ENCODE results near the gene C5AR1.
"Not testable (repeated sequence)": the region's sequence is repeated elsewhere in the genome, so short reads cannot be mapped to it uniquely, and the experiment has no call there.

C5AR1 gene

GRCh38 chr19:47284324-47284899, 25.2 kb upstream of the C5AR1 start:
- no peak for DNase-seq (ENCODE audit: low read depth in 2 of 2)

DNA sequence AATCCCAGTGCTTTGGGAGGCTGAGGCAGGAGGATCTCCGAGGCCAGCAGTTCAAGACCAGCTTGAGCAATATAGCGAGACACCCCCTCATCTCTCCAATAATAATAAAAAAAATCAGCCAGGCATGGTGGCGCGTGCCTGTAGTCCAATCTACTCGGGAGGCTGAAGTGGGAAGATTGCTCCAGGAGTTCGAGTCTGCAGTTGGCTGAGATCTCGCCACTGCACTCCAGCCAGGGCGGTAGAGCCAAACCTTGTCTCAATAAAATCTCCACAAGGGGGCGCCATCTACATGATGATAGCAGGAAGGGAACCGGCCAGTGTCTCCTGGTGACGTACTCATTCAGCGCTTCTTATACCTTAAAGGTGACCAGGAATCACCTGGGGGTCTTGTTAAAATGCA, 13.6 kb upstream of the C5AR1 start:
- DNase-seq (ENCODE audit: low read depth in 2 of 2) = peak; percentile 57 to 62

GRCh38 chr19:47300867-47301266, 8.8 kb upstream of the C5AR1 start:
- not testable (repeated sequence) for DNase-seq (ENCODE audit: low read depth in 2 of 2)

DNA sequence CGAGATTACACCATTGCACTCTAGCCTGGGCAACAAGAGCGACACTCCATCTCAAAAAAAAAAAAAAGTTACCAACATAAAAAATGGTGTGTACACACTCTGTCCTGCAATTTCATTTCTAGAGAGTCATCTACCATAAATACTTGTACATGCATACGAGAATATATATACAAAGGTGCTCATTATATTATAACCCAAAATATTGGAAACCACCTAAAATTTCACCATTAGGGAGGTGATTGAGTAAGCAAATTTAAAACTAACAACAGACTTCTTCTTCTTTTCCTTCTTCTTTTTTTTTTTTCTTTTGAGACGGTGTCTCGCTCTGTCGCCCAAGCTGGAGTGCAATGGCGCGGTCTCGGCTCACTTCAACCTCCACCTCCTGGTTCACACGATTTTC, 7.4 kb upstream of the C5AR1 start:
- no peak for DNase-seq (ENCODE audit: low read depth in 2 of 2)

- DNase-seq (ENCODE audit: low read depth in 2 of 2) = no peak
Measured at GRCh38 chr19:47303966-47304365, 5.7 kb upstream of the C5AR1 start.

DNA sequence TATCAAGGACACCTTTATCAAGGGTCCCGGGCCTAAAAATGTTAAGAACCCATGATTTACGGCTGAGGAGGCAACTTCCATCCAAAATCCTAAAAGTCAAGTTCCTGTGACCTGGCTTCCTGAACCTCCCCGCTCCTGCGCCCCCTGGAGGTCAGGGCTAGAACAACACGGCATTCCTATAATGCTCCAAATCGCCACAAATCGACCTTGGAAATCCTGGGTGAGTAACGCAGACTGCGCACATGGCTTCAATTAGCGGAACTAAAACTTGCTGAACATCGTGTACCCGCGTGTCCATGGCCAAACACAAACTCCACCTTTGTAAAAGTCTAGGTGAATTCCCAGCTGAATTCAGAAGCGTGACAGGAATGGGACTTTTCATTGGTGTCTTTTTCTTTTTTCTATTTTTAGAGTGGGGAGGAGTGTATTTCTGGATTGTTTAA, 4.3 kb upstream of the C5AR1 start:
- DNase-seq (ENCODE audit: low read depth in 2 of 2) = peak; percentile 25 to 34

DNA sequence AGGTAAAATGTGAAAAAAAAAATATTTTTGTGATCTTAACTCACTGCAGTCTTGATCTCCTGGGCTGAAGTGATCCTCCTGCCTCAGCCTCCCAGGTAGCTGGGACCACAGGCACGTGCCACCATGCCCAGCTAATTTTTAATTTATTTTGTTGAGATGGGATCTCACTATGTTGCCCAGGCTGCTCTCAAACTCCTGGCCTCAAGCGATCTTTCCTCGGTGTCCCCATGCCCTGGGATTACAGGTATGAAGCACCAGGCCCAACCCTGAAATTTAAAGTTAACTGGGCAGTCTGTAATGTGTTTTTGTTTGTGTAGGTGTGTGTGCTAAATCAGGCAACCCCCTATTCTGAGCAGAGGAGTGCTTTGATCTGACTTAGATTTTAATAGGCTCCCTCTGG, 3.4 kb upstream of the C5AR1 start:
- DNase-seq (ENCODE audit: low read depth in 2 of 2) = no peak

DNA sequence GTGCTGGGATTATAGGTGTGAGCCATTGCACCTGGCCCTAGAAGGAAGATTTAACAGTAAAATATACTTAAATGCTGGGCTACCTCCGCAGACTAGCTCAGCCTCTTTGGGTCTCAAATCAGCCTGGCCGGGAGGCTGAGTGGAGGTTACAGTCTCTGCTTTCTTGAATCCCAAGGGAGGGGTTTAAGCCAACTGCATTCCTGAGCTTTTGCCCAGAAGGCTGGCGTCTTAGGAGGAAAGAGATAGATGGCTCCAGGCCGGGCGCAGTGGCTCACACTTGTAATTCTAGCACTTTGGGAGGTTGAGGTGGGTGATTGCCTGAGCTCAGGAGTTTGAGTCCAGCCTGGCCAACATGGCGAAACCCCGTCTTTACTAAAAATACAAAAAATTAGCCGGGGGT, 623 bp upstream of the C5AR1 start:
- DNase-seq (ENCODE audit: low read depth in 2 of 2) = no peak

GRCh38 chr19:47310323-47310722, 662 bp downstream of the C5AR1 start:
- no peak for DNase-seq (ENCODE audit: low read depth in 2 of 2)

- no peak for DNase-seq (ENCODE audit: low read depth in 2 of 2)
Measured at GRCh38 chr19:47310819-47311218, 1.2 kb downstream of the C5AR1 start.

DNA sequence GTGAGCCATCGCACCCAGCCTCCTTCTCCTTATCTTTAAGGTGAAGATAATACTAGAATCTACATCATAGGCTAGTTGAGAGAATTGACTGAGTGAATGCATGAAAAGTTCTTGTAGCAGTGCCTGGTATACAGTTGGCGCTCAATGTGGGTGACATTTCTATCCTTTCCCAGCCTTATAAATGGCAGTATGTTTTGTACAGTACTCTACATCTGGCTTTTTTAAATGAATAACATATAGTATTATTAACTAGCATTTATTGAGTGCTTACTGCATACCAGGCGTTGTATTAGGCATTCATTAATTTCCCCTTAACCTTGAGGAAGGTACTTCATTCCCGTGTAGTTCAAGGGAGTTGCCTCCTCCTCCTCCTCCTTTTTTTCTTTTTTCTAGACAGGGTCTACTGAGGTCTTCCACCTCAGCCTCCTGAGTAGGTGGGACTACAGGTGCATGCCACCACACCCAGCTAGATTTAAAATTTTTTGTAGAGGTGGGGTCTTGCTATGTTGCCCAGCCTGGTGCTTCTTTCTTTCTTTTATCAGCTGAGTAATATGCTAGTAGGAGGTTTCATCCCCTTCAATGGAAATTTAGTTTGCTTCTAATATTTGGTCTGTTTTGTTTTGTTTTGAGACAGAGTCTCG, 2.8 kb downstream of the C5AR1 start:
- no peak for DNase-seq (ENCODE audit: low read depth in 2 of 2)

DNA sequence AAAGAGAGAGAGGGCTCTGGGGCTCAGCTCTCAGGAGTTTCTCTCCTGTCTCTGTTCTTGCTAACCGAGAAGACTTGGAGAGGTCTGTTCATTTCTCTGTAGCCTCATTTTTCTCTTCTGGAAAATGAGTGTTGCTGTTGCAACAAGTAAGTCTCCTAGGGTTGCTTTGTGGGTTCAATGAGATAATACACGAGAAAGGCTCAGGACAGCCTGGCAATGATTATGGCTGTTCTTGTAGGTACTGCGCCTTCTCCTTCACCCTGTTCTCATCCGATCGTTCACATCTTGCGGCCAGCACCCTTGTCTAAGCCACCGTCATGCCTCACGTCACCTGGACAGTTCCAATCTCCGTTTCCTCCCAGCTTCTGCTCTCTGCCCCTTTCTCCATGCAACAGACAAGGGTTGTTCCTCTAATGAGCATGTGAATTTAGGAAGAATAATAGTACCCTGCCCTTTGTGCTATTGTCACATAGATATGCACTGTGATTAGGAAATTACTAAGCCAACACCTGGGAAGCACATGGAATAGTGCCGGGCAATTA, 4.2 kb downstream of the C5AR1 start:
- DNase-seq (ENCODE audit: low read depth in 2 of 2) = no peak

DNA sequence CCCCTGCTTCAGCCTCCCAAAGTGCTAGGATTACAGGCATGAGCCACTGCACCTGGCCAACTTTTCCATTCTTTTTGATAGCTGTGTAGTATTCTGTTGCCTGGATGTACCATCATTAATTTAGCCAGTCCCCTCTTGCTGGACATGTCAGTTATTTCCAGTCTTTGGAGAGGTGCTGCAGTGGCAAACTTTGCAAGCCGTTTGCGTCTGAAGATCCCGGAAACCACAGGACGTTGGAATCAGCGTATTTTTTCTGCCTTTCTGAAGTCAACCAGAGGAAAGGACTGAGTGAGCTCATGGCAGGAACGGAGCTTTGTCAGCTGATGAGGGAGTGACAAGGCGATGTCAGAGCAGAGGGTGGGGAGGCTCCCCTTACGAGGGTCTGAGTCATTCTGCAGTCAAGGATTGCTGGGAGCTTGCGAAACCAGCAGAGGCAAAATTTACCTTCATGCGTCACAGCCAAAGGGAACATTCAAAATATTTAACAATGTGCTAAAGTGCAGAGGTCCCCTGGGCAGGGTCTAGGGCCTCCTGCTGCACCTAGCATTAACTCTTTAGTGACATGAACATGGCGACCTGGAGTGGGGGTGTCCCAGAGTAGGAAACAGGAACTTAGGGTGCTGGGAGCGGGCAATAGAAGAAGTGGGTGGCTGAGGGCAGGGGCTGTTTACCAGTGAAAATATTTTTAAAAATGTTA, 5.6 kb downstream of the C5AR1 start:
- peak in 1 of 2 donors; percentile 17 for DNase-seq (ENCODE audit: low read depth in 2 of 2)

DNA sequence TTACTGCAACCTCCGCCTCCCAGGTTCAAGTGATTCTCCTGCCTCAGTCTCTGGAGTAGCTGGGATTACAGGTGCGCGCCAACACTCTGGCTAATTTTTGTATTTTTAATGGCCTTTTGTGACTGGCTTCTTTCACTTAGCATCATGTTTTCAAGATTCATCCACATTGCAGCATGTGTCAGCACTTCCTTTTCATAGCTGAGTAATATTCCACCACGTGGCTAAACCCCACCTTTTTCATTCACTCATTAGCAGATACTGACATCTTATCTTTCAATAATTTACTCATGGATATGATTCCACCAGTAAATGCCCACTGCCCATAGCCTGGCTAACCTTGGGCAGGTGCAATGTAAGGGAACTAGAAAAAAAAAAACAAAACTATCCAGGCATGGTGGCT, 6.9 kb downstream of the C5AR1 start:
- no peak for DNase-seq (ENCODE audit: low read depth in 2 of 2)

GRCh38 chr19:47319923-47320871, 10.5 kb downstream of the C5AR1 start:
- DNase-seq (ENCODE audit: low read depth in 2 of 2) = no peak

DNA sequence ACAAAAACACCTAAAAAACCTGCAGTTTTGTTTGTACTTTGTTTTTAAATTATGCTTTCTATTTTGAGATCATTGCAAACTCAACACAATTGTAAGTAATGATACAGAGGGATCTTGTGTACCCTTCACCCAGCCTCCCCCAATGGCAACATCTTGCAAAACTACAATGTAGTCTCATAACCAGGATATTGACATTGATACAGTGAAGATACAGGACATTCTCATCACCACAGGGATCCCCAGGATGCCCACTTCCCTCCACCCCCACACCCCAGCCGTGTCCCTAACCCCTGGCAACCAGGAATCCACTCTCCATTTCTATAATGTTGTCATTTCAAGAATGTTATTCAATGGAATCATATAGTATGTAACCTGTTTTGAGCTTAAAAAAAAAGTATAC, 12.0 kb downstream of the C5AR1 start:
- DNase-seq (ENCODE audit: low read depth in 2 of 2) = no peak

GRCh38 chr19:47322058-47322457, 12.4 kb downstream of the C5AR1 start:
- no peak for DNase-seq (ENCODE audit: low read depth in 2 of 2)

- no peak for DNase-seq (ENCODE audit: low read depth in 2 of 2)
Measured at GRCh38 chr19:47323409-47323808, 13.7 kb downstream of the C5AR1 start.

- DNase-seq (ENCODE audit: low read depth in 2 of 2) = no peak
Measured at GRCh38 chr19:47323872-47324271, 14.2 kb downstream of the C5AR1 start.

GRCh38 chr19:47324502-47324901, 14.8 kb downstream of the C5AR1 start:
- DNase-seq (ENCODE audit: low read depth in 2 of 2) = no peak

DNA sequence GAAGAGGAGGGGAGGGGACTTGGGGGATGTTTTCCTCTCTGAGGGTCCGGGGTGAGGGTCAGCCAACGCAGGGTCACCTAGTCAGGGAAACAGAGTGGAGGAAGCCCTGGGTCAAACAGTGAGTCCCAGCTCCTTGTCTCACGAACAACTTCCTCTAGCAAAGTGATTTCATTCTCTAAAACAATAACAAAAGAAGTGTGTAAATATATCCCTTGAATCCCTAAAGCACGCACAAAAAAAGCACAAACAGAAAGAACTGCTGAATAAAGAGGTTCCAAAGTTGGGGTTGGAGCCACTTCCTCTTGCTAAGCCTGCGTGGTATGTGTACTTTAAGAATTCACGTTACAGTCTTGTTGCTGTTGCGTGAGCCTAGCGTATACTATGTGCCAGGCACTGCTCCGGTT, 20.8 kb downstream of the C5AR1 start:
- DNase-seq (ENCODE audit: low read depth in 2 of 2) = no peak

- DNase-seq (ENCODE audit: low read depth in 2 of 2) = no peak
Measured at GRCh38 chr19:47331490-47331889, 21.8 kb downstream of the C5AR1 start.

All from stimulated activated CD8-positive, alpha-beta memory T cell treated with anti-CD3 and anti-CD28 coated beads, Interleukin-2, amount 100 ng/mL, for 48 hours (primary cell).